Measurements from ENCODE around the gene NR4A3.
A peak's percentile ranks its signal among the peaks of the same experiment; 100 is the strongest.
"Not testable (repeated sequence)": the region's sequence is repeated elsewhere in the genome, so short reads cannot be mapped to it uniquely, and the experiment has no call there.

Gene NR4A3

DNA sequence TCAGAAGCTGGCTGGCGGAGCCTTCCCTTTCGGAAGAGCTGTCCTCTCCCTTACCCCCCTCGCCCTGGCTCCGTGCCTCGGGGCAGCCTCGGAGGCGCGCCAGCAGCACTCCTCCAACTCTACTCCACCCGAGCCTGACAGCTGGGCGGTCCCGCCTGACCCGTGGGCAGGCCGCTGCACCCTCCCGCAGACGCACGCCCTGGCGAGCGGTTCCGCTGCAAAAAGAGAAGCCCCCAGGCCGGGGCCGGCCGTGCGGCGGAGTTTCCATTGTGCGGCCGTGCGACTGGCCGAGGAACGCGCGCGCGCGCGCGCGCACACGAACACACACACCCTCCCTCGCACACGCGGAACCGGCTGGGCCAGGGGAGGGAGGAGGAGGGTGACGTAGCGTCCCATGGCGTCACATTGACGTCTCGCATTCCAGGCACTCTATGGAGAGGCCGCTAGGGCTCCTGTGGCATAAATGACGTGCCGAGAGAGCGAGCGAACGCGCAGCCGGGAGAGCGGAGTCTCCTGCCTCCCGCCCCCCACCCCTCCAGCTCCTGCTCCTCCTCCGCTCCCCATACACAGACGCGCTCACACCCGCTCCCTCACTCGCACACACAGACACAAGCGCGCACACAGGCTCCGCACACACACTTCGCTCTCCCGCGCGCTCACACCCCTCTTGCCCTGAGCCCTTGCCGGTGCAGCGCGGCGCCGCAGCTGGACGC is at the start of gene NR4A3:
NR4A3 (plus strand) TSS at position 490 of the 713 bp plus-strand sequence. CDS start 6,158 bp downstream, outside the sequence.
- DNase-seq (ENCODE audit: low spot score) = peak; percentile 97

DNA sequence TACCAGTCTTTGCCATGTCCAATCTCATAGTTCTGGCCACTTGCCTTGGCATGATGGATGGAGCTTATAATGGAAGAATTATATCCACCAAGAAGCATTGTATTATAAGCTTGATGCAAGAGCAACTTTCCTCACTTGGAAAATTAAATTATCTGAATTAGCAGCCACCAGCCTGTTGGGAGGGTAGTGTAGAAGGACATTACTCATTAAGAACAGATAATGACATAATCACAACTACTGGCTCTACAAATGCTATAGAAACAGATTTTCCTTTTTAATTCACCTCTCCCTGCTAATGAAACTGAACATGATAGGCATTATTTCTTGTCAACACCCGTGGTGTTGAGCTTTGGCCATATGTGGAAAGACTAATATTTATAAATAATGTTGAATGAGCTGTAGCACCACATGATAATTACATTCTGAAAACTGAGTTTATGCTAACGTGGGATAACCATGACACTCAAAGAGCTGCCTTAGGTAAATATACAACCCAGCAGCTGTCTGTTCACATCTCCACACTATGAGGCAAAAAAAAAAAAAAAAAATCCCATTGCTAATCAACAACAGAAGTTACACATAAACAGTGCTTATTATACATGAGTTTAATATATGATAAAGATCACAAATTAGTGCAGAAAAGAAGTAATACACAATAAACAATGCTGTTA is 48.1 kb upstream of the NR4A3 start:
- no peak for DNase-seq (ENCODE audit: low spot score)

DNA sequence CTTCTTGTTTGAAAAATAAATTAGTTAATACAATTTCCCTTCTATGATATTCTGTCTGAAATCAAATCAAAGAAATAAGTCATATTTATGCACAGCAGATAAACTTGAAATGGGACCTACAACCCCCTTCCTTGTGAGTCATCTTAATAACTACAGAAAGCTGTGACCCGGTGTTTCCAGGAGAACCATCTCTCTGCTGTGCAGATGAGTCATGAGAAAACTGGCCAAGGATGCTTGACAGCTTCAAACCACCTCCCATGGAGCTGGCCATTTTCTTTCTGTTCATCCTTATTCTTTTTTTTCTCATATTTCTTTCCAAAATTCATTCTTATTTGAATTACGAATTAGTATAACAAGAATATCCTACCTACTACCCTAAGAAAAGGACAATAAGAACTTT is 43.4 kb upstream of the NR4A3 start:
- DNase-seq (ENCODE audit: low spot score) = no peak

DNA sequence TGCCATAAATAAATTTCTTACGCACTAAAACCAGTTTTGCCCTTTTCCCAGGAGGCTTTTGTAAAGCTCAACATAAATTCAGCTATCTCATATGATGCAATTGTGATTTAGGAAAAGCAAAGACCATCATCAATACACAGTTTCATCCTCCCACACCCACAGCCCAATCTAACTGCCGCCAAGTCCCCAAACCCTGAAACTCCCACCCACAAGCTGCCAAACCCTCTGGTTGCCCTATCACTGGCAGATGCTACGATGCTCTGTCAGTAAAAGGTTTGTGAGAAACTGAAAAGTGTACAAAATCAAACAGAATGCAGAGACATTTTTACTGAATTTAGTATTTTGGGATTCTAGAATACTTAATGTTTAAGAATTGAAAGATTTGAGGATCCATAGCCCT is 42.8 kb upstream of the NR4A3 start:
- DNase-seq (ENCODE audit: low spot score) = no peak

DNA sequence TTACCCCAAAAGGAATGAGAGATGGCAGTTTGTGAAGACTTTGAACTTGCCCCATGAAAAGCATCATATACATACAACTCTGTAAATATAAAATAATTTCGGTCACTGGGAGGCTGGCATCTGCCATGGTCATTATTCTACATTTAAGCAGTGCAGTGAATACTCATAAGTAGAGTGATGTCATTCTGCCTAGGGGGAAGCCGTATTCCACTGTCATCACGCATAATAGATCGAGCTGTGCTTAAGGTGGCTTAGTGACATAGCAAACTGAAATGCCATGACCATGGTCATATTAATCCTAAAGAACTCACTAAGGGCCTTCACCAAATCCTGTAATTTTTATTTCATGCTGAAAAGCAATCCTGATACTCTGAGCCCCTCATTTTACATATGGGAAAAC is 42.4 kb upstream of the NR4A3 start:
- no peak for DNase-seq (ENCODE audit: low spot score)

DNA sequence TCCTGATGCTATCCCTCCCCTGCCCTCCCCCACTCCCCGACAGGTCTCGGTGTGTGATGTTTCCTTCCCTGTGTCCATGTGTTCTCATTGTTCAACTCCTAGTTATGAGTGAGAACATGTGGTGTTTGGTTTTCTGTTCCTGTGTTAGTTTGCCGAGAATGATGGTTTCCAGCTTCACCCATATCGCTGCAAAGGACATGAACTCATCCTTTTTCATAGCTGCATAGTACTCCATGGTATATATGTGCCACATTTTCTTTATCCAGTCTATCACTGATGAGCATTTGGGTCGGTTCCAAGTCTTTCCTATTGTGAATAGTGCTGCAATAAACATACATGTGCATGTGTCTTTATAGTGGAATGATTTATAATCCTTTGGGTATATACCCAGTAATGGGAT is 39.3 kb upstream of the NR4A3 start:
- DNase-seq (ENCODE audit: low spot score) = not testable (repeated sequence)

DNA sequence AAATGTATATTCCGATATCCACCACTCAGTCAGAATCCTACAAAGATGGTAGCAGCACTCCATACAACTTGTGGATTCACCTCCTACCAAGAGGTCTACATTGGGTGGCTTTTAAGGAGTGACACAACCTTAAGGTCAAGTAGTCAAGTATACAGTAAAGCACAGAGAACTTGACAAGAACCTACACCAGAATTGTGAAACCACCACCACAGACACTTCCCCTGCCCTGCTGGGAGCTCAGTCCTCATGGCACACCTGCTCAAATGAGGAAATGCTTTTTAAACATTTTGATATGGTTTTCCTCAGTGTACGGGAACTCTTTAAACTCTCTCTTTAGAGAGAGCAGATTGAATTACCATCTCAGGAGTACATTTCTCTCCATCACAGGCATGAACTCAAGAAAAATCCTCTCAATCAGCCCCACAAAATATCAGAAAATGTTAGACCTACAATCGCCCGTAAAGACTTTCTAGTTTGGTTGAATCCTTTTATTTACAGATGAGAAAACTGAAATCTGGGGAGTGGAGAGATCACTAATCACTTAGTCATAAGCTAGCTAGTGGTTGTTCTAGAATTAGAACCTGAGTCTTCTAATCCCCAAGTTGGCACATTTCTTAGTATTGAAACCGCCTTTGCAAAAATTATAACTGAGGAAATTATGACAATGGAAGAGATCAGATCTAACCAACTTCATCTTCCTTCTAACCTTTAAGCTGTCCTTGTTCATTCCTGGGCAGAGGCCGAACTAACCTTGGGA is 38.5 kb upstream of the NR4A3 start:
- DNase-seq (ENCODE audit: low spot score) = peak; percentile 37

DNA sequence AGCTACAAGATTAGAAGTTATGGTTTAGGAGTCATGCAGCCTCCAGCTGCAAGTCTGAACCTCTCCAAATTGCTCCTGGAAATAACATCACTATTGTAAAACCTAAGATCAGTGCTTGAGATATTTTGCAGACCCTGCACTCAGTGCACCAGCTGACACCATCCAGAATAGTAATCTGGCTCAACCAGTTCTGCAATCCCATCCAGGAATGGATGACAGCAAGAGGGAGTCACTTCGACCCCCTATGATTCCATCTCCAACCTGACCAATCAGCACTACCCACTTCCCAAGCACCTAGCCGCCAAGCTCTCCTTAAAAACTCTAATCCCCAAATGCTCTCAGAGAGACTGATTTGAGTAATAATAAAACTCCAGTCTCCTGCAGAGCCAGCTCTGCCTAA is 37.9 kb upstream of the NR4A3 start:
- DNase-seq (ENCODE audit: low spot score) = no peak

DNA sequence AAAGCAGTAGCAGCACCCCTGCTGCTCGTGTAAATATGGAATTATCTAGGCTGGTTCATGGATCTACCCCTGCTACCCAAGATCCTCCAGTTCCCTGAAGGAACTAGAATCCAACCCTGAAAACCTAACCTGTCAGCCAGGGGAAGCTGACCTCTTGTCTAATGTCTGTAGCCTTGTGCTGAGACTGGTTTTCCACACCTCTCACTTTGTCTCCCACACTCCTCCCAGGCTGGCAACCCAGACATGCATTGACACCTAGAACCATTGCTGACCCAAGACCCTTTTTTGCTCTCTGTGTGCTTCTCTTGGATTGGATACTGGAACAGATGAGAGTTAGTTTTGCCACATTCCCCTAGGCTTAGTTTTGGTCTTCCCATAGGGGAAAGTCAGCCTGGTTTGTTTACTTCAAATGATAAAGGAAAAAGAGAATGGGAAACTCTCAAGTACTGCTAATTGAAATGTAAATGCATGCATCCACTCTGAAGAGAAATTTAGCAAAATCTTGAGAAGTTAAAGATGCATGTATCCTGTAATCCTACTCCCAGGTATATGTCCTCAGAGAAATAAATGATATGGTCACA is 36.6 kb upstream of the NR4A3 start:
- DNase-seq (ENCODE audit: low spot score) = no peak

DNA sequence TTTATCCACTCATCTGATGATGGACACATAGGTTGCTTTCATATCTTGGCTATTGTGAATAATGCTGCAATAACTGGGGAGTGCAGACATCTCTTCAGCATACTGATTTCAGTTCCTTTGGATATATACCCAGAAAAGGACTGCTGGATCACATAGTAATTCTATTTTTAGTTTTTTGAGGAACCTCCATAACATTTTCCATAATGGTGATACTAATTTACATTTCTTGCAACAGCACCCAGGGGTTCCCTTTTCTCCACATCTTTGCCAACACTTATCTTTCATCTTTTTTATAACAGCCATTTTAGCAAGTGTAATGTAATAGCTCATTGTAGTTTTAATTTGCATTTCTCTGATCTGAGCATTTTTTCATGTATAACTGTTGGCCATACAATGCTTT is 34.1 kb upstream of the NR4A3 start:
- no peak for DNase-seq (ENCODE audit: low spot score)

DNA sequence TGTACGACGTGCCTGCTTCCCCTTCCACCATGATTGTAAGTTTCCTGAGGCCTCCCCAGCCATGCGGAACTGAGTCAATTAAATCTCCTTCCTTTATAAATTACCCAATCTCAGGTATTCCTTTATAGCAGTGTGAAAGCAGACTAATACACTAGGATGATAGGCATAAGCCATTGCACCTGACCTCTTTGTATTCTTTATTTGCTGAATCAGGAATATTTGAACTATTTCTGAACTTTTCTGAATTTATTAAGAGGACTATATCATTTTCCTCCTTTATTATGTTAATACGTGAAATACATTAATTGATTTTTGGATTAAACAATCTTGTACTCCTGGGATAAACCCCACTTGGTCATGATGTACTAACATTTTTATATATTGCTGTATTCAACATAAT is 28.2 kb upstream of the NR4A3 start:
- DNase-seq (ENCODE audit: low spot score) = no peak

DNA sequence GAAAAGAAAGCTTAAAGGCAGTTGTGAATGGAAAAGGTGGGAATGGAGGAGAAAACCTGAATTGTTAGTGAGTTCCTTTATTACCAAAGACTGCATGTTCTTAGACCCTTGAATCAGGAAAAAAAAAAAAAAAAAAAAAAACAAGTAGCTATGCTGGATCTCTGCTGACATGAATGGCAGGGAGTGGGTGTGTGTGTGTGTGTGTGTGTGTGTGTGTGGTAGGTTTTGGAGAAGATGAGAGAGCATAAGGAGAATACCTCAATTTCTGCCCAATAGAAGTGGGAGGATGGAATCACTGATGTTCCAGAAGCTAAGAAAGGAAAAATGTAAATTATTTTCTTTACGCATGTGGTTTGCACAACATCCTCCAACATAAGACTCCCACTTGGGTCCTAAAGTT is 25.5 kb upstream of the NR4A3 start:
- no peak for DNase-seq (ENCODE audit: low spot score)

DNA sequence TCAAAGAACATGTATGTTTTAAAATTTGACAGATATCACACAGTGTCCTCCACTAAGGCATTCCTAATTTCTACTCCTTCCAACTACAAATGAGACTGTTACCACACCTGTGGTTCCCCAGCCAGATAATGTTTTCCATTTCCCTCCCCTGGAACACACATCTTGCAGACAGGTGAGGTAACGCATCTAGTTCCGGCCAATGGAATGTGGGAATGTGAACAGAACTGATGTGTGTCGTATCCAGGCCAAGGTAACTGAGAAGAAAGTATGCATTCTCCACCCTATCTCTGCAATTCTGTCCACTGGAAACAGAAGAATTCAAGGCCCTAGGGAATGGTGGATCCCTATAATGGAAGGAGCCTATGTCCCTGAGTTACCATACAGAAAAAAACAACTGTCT is 19.9 kb upstream of the NR4A3 start:
- no peak for DNase-seq (ENCODE audit: low spot score)

DNA sequence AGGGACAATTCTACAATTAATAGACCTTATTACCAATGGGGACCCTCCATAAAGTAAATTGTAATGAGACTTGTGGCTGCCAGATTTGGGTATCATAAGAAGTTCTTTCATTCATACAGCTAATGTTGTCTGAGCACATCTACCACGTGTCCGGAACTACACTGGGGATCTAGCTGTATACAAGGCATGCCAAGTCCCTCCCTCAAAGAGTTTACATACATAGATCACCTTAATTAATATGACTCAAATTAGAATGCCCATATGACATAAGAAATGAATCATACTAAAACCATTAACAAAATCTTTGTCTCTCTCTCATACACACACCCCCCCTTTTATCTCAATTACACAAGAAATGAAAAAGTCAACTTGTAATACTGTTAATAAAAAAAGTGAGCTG is 18.0 kb upstream of the NR4A3 start:
- DNase-seq (ENCODE audit: low spot score) = no peak

DNA sequence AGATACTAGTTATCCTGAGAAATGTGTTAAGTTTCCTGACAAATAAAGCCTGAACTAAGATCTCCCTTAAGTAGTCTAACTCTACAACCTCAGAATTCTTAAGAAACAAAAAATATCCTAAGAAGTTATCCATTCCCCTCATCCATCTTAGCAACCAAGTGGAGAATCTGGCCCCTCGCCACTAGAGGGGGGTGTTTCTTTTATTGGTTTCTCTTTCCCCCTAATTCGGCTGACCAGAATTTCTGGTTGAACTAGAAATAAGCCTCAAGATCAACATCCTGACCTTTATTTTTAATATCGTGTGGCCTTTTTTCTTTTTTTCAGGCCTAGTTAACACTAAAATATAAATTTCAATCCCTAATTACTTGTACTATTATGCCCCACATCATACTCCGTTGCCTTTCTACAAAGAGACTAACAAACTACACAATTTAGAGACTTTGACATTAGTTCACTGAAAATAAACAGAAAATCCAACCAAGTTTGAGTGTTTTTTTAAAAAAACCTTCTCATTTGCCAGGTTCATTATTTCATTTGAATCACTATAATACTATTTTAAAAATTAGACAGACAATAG is 14.3 kb upstream of the NR4A3 start:
- DNase-seq (ENCODE audit: low spot score) = peak; percentile 85

DNA sequence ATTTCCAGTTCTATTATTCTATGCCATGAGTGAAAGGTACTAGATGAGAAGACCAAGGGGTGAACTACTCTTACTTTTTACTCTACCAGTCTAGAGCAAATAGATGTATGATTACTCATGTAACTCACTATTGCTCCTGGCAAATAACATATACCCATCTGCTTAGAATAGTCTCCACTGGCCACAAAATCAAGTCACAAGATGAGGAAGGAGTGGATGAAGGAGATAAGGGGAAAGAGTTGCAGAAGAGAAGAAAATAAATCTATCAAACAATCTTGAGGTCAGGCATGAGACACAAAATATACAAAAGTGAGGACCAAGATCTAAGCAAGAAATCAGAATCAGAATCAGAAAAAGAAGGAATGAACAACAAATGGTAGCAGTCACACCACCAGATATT is 13.7 kb upstream of the NR4A3 start:
- DNase-seq (ENCODE audit: low spot score) = no peak

DNA sequence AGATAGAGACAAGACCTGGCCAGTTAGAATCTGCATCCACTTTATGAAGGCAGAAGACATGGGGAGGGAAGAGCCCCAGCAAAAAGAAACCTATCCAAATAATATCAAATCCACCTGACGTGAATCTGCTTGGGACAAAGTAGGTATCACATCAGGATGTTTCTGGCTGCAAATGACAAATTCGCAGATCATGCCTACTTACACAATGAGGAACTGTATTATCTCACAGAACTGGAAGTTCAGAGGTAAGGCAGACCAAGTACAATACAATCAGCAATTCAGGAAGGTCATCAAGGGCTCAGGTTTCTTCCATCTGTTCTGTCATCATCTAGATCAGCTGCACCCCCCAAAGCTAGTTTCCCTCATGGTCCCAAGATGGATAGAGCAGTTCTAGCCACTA is 13.2 kb upstream of the NR4A3 start:
- DNase-seq (ENCODE audit: low spot score) = no peak

DNA sequence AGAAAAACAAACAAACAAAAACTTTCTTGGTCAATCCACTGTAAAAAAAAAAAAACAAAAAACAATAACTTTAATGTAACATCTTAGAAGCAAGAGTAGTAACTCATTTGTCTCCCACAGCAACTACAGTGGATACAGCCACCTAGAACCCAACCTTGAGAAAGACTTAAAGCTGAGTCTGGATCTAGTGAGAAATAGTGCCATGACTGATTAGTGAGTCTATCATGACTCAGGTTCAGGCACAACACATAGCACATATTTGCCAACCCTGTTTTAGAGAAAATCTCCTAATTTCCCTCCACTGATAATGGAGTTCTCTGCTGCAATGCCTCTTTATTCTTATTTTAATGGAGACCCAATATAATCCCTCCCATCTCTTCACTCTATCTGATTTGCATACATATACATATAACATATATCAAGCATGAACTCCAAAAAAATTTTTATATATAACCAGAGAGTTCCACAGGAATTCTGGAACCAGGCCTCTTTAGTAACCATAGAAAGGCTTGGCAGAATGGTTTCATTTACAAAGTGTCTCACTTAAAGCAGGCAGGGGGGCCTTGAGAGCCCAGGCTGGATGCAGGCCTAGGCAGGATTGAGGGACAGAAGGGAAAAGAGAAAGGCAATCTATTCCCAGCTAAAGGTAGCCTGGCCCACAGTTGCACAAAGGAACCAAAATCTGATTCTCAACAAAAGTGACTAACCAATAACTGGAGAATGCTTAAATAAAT is 11.9 kb upstream of the NR4A3 start:
- no peak for DNase-seq (ENCODE audit: low spot score)

DNA sequence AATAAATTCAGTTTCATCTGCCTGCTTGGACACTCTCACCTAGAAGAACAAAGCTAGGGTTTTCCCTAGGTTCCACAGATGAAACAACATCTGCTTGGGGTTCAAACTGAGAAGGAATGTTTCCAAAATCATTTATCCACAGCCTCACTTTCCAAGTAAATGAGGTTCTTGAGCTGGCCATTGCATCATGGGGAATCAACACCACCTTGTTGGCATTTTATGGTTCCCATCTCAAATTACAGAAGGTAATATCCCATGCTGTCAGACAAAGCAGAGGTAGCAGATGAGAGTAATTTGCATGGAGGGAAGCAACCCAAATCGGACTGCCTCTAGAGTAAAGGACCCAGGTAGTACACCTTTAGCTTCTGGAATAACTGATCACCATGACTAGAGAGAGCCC is 10.5 kb upstream of the NR4A3 start:
- DNase-seq (ENCODE audit: low spot score) = no peak

DNA sequence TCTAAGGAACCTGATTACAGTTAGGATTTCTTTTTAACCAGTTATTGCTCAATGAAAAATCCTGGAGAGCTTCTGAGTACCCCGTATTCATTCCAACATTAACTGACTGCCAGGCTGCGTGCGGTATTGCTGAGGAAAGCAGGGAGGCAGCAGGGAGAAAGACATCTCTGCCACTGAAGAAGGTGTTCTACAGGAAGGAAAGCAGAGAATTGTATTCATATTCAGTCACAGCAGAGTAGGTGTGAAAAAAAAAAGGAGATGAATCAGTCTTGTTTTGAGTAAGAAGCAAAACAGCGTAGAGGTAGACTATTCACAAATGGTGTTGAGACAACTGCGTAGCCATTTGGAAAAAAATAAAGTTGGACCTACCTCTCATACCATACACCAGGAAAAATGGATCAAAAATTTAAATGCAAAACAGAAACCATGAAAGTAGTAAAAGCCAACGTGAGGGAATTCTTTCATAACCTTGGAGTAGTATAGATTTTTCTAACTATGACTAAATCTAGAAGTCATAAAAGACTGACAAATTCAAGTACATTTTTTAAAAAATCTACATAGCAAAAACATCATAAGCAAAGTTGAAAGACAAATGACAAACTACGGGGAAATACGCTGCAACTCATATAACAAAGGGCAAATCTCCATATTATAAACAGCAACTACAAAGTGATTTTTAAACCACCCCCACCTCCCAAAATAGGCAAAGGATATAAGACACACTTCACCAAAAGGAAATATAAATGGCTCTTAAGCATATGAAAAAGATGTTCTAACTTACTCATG is 9.9 kb upstream of the NR4A3 start:
- no peak for DNase-seq (ENCODE audit: low spot score)

DNA sequence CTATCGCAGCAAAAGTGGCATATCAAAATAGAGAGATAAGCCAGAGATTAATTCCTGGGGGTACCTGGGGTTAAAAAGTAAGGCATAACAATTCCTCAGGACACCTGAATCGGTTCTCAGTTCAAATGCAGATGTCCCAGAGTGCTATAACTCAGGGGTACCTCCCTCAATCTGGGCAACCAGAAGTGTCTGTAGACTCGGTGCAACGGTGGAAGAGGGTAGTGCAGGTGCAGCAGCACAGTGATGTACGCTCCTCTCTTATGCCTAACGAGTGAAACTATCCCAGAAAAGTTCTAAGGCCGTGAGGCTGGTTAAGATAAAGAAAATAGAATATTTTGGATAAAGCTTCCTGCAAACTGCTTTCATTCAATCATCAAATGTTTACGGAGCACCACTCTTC is 7.9 kb upstream of the NR4A3 start:
- no peak for DNase-seq (ENCODE audit: low spot score)

Measured in NAMALWA (cell line).